T-cell (primary cell): ENCODE measurements around the gene PRR14L. TPM values are rescaled to one million over a fixed set of nuclear protein-coding genes. Genes with fewer than 3 reads are reported as not detected.

Source experiments
- ATAC-seq, 4 experiments: fragments of 200-7000 bp in 3 of 4; fragments of 150-1000 bp in 1 of 4; cut with Tn5 transposase; replicated peaks in 1 of 4; 1 replicate in 3 of 4; 2 replicates in 1 of 4; pipeline ENCODE4 v1.10.0; 2021; ENCODE audit warnings: moderate library complexity in 3 of 4, mild to moderate bottlenecking in 2 of 4, moderate number of reproducible peaks in 1 of 4
- CTCF ChIA-PET, 2 donors: fragments of 300-600 bp; sonication (Branson Sonifier 250); formaldehyde crosslinking; loops; one replicate each; lab custom pipeline; 2022; ENCODE audit warnings: antibody characterized with exemption in 2 of 2; lab: Charles Lee
- POLR2A ChIA-PET, 2 donors: fragments of 300-600 bp; sonication (Branson Sonifier 250); formaldehyde crosslinking; loops; one replicate each; lab custom pipeline; 2022; ENCODE audit warnings: antibody characterized with exemption in 2 of 2; lab: Charles Lee
- DNase-seq, 35 experiments: peaks; one replicate each; pipeline versions ENCODE4 v3.0.0 to v3.0.0-alpha.2; 2013 to 2023
- H3K27ac ChIP-seq: one replicate; pipeline ENCODE4 v1.5.1; 2013; ENCODE audit warnings: low read length
- H3K27me3 ChIP-seq, 2 experiments: replicated peaks in 1 of 2; 1 replicate in 1 of 2; 2 replicates in 1 of 2; pipeline versions ENCODE4 v1.6.1 to v1.7.0; 2013; ENCODE audit warnings: low read length in 1 of 2, mixed read lengths in 1 of 2; ENCODE audit not compliant: control insufficient read depth in 2 of 2, insufficient read depth in 2 of 2; ENCODE audit errors: extremely low read depth in 1 of 2
- H3K36me3 ChIP-seq, 2 donors: 1 replicate in 1 of 2; 2 replicates in 1 of 2; pipeline versions ENCODE4 v1.6.1 to v1.7.0; 2013; ENCODE audit warnings: low read length in 1 of 2; ENCODE audit not compliant: control insufficient read depth in 2 of 2, insufficient read depth in 1 of 2; ENCODE audit errors: extremely low read depth in 1 of 2
- H3K4me1 ChIP-seq, 2 experiments: 1 replicate in 1 of 2; 2 replicates in 1 of 2; pipeline versions ENCODE4 v1.6.1 to v1.7.0; 2013; ENCODE audit warnings: low read length in 2 of 2, mixed read lengths in 1 of 2; ENCODE audit not compliant: insufficient read depth in 2 of 2, control insufficient read depth in 1 of 2; ENCODE audit errors: extremely low read depth in 1 of 2
- H3K4me3 ChIP-seq, 2 donors: 1 replicate in 1 of 2; 2 replicates in 1 of 2; pipeline versions ENCODE4 v1.5.1 to v1.7.0; 2013; ENCODE audit warnings: mild to moderate bottlenecking in 2 of 2, low read length in 1 of 2, moderate library complexity in 1 of 2; ENCODE audit not compliant: control insufficient read depth in 1 of 2; ENCODE audit errors: extremely low read depth in 1 of 2
- H3K9me3 ChIP-seq: 2 replicates; pipeline ENCODE4 v1.7.0; 2013
- H3K27ac Mint-ChIP-seq, 2 donors: one replicate each; pipeline ENCODE4 v1.8.0; 2020 to 2021; ENCODE audit warnings: mild to moderate bottlenecking in 2 of 2, mixed read lengths in 2 of 2
- H3K27me3 Mint-ChIP-seq, 2 donors: one replicate each; pipeline ENCODE4 v1.8.0; 2021 to 2022; ENCODE audit warnings: mixed read lengths in 2 of 2
- H3K36me3 Mint-ChIP-seq: one replicate; pipeline ENCODE4 v1.8.0; 2021; ENCODE audit warnings: mixed read lengths
- H3K4me1 Mint-ChIP-seq, 3 donors: one replicate each; pipeline ENCODE4 v1.8.0; 2020 to 2022; ENCODE audit warnings: mixed read lengths in 3 of 3, mild to moderate bottlenecking in 1 of 3
- H3K4me3 Mint-ChIP-seq, 3 donors: one replicate each; pipeline ENCODE4 v1.8.0; 2020 to 2022; ENCODE audit warnings: mild to moderate bottlenecking in 3 of 3, mixed read lengths in 3 of 3, moderate library complexity in 3 of 3
- H3K9me3 Mint-ChIP-seq, 3 donors: one replicate each; pipeline ENCODE4 v1.8.0; 2020 to 2022; ENCODE audit warnings: mixed read lengths in 3 of 3
- WGBS: methylation state at CpG from one replicate; pipeline ENCODE4 v1.1.5; 2013; ENCODE audit warnings: missing lambda C conversion rate; ENCODE audit not compliant: insufficient coverage; 5-methylcytosine and 5-hydroxymethylcytosine counted together
- total RNA-seq, 35 experiments: library from RNA in 6 of 35; stranded (reverse) in 6 of 35; fragments of 120-200 nt in 1 of 35; gene quantifications; one replicate each; pipeline versions ENCODE4 v1.2.1 to v1.2.4 and lab custom pipeline; 2013 to 2026

Gene PRR14L
- total RNA-seq, 5 donors from 2014 or later (not counting 1 experiment from before 2014, with no cell fraction given) = 48.0 to 63.0 (median 55.6) TPM

- H3K4me3 Mint-ChIP-seq = peak overlapping the region; percentile 86 to 91 (median 87)
- peak in 2 of 35 experiments; percentile 2 to 15 for DNase-seq
Observed at GRCh38 chr22:31753005-31753633, 3.2 kb upstream of the PRR14L start.

GRCh38 chr22:31752096-31752847 is 2.3 kb upstream of the PRR14L start:
- DNase-seq = no peak
- no peak overlapping the region for H3K27ac ChIP-seq

More at GRCh38 chr22:31753005-31753633, 3.2 kb upstream of the PRR14L start:
- ATAC-seq = no peak
- peaks cover 21 to 43% of the 10 kb centered on the region in 2 experiments for H3K4me1 ChIP-seq
- POLR2A ChIA-PET = interaction anchor here in 1 of 2 donors (0.6 to 1.0 kb wide), 3 partner anchors 91 to 460 kb away, joined by 3 to 6 read pairs (median 3); partner anchors contain the start of genes PIK3IP1 and PISD
- Mint-ChIP-seq H3K36me3 (no peaks in the 10 kb centered on the region), H3K27ac (peak overlapping the region; percentile 99 to 100), H3K9me3 (no peaks in the 10 kb centered on the region), H3K27me3 (no peaks in the 10 kb centered on the region), H3K4me1 (peaks cover 49 to 54% (median 49%) of the 10 kb centered on the region in 3 donors)
- WGBS = 25% methylated on average over 16 of the region's 20 CpGs
- peak overlapping the region; percentile 64 to 85 for H3K4me3 ChIP-seq
- H3K27ac ChIP-seq = peak overlapping the region; percentile 89
- H3K27me3 ChIP-seq = no peaks in the 10 kb centered on the region
- no peaks in the 10 kb centered on the region for H3K9me3 ChIP-seq
- CTCF ChIA-PET = interaction anchor here in 1 of 2 donors (0.6 to 1.8 kb wide), 3 partner anchors 87 to 217 kb away, joined by 3 to 8 read pairs (median 4); no protein-coding TSS in a partner anchor
- peaks cover 0 to 6% of the 10 kb centered on the region in 2 donors for H3K36me3 ChIP-seq

DNA sequence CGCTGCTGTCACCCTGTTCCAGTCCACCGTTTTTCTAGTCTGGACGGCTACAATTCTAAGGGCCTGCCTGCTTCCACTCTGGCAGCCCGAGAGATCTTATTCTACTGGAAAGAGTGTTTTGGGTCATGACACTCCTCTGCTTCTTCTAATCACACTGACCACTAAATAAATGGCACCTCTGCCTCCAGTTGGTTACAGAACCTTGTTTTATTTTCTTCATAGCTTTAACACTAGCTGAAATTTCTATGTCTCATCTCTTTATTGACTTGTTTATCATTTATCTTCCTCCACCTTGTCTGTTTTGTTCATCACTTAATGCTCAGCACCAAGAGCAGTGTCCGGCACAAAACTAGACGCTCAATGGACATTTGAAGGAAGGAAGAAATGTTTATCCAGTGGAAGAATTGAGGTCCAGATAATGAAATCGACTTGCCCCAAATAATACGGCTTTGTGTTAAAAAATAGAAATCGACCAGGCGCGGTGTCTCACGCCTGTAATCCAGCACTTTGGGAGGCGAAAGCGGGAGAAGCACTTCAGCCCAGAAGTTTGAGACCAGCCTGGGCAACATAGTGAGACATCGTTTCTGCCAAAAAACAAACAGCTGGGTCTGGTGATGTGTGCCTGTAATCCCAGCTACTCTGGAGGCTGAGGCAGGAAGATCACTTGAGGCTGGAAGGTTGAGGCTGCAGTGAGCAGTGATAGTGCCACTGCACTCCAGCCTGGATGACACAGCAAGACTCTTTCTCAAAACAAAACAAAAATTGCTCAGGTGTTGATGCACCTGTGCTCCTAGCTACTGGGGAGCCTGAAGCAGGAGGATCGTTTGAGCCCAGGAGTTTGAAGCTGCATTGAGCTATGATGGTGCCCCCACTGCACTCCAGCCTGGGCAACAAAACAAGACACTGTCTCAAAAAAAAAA is 693 bp upstream of the PRR14L start:
- Mint-ChIP-seq H3K27ac (peak overlapping the region; percentile 95 to 96), H3K27me3 (no peaks in the 10 kb centered on the region), H3K4me1 (peaks cover 61 to 65% (median 64%) of the 10 kb centered on the region in 3 donors), H3K9me3 (no peaks in the 10 kb centered on the region), H3K4me3 (peak overlapping the region; percentile 74 to 95 (median 90)), H3K36me3 (peaks cover 11% of the 10 kb centered on the region)
- Histone ChIP-seq H3K4me3 (peak overlapping the region; percentile 92 to 98), H3K9me3 (no peaks in the 10 kb centered on the region), H3K36me3 (no peaks in the 10 kb centered on the region), H3K27ac (peak overlapping the region; percentile 51), H3K27me3 (no peaks in the 10 kb centered on the region), H3K4me1 (peaks cover 25 to 45% of the 10 kb centered on the region in 2 experiments)
- no peak for DNase-seq
- ChIA-PET POLR2A (interaction anchor here in 1 of 2 donors (0.6 kb wide), 1 partner anchor 14 kb away, joined by 5 read pairs; no protein-coding TSS in a partner anchor), CTCF (interaction anchor here in 1 of 2 donors (0.6 kb wide), 1 partner anchor 83 kb away, joined by 4 read pairs; no protein-coding TSS in a partner anchor)
- no peak for ATAC-seq
- WGBS = 73% methylated on average over 11 of the region's 16 CpGs

More at GRCh38 chr22:31752096-31752847, 2.3 kb upstream of the PRR14L start:
- Mint-ChIP-seq H3K4me1 (peaks cover 57 to 61% (median 58%) of the 10 kb centered on the region in 3 donors), H3K9me3 (no peaks in the 10 kb centered on the region), H3K4me3 (peak overlapping the region; percentile 86 to 91 (median 87)), H3K27me3 (no peaks in the 10 kb centered on the region), H3K36me3 (peaks cover 7% of the 10 kb centered on the region), H3K27ac (peak overlapping the region; percentile 99 to 100)
- Histone ChIP-seq H3K27me3 (no peaks in the 10 kb centered on the region), H3K4me1 (peaks cover 25 to 45% of the 10 kb centered on the region in 2 experiments), H3K4me3 (no peak overlapping the region), H3K36me3 (peaks cover 0 to 3% of the 10 kb centered on the region in 2 donors), H3K9me3 (no peaks in the 10 kb centered on the region)
- CTCF ChIA-PET = interaction anchor here in 1 of 2 donors (0.6 to 1.8 kb wide), 2 partner anchors 187 to 218 kb away, joined by 3 to 8 read pairs; no protein-coding TSS in a partner anchor
- no peak for ATAC-seq
- POLR2A ChIA-PET = no interaction called here
- 90% methylated on average over 2 of the region's 7 CpGs for WGBS

DNA sequence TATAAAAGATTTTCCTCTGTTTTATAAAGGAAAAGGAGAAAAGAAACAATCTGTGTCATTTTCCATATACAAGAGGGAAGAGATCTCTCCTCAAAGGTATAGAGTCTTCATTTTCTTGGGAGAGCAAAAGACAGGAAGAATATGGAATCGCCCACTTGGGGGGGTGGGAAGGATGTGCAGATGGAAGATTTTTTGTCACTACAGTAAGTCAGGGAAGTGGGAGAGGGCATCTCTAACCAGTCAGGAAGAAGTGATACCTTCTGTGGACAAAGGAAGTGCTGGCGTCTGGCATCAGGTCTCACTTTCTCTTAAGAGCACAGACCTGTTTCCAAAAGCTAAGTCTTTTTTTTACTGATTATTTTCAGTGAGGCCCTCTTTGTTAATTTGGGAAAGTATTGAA is 1.4 kb downstream of the PRR14L start:
- DNase-seq = peak in 1 of 35 experiments; percentile 10
- Mint-ChIP-seq H3K4me3 (peak overlapping the region; percentile 74 to 95 (median 90)), H3K9me3 (no peaks in the 10 kb centered on the region), H3K27ac (peak overlapping the region; percentile 76 to 96), H3K27me3 (no peaks in the 10 kb centered on the region), H3K36me3 (peaks cover 15% of the 10 kb centered on the region), H3K4me1 (peaks cover 50 to 57% (median 53%) of the 10 kb centered on the region in 3 donors)
- 56% methylated on average over 1 of the region's 2 CpGs for WGBS
- ChIA-PET POLR2A (no interaction called here), CTCF (interaction anchor here in 1 of 2 donors (0.7 kb wide), 1 partner anchor 82 kb away, joined by 4 read pairs; no protein-coding TSS in a partner anchor)
- H3K36me3 ChIP-seq = peaks cover 0 to 3% of the 10 kb centered on the region in 2 donors
- peaks cover 21 to 34% of the 10 kb centered on the region in 2 experiments for H3K4me1 ChIP-seq
- H3K4me3 ChIP-seq = peak overlapping the region in 1 of 2 donors; percentile 98
- ATAC-seq = no peak
- H3K27me3 ChIP-seq = no peaks in the 10 kb centered on the region
- no peak overlapping the region for H3K27ac ChIP-seq
- no peaks in the 10 kb centered on the region for H3K9me3 ChIP-seq

GRCh38 chr22:31747441-31747840 is 2.5 kb downstream of the PRR14L start:
- Histone ChIP-seq H3K4me3 (no peak overlapping the region), H3K9me3 (no peaks in the 10 kb centered on the region), H3K4me1 (peaks cover 15 to 25% of the 10 kb centered on the region in 2 experiments), H3K27ac (no peak overlapping the region), H3K27me3 (no peaks in the 10 kb centered on the region), H3K36me3 (peaks cover 0 to 3% of the 10 kb centered on the region in 2 donors)
- Mint-ChIP-seq H3K27ac (peak overlapping the region; percentile 23 to 55), H3K27me3 (no peaks in the 10 kb centered on the region), H3K9me3 (no peaks in the 10 kb centered on the region), H3K4me1 (peaks cover 41 to 54% (median 48%) of the 10 kb centered on the region in 3 donors), H3K36me3 (peaks cover 20% of the 10 kb centered on the region), H3K4me3 (peak overlapping the region in 2 of 3 donors; percentile 28 to 74)
- ChIA-PET POLR2A (no interaction called here), CTCF (interaction anchor here in 1 of 2 donors (0.6 kb wide), 1 partner anchor 82 kb away, joined by 3 read pairs; no protein-coding TSS in a partner anchor)
- DNase-seq (no peak), ATAC-seq (no peak)
- WGBS = no CpG with 5 or more reads among the region's 4 CpGs
